ENCODE data around the gene TUBB3.

GRCh38 chr16:89974870-89975269 is 51.7 kb downstream of the TUBB3 start:
- TF ChIP-seq CTCF (IDR thresholded peaks at IDR 0.05) = no peak
- no peak for TF ChIP-seq POLR2A (IDR thresholded peaks at IDR 0.05)

Measured in breast epithelium (tissue), 3 donors.